ENCODE measurements around the gene ZNF579. TPM values are rescaled to one million over a fixed set of nuclear protein-coding genes. Genes with fewer than 3 reads are reported as not detected.

The ZNF579 gene
- total and polyA plus RNA-seq, 12 donors, result 7.1 to 23.8 (median 10.4) TPM

DNA sequence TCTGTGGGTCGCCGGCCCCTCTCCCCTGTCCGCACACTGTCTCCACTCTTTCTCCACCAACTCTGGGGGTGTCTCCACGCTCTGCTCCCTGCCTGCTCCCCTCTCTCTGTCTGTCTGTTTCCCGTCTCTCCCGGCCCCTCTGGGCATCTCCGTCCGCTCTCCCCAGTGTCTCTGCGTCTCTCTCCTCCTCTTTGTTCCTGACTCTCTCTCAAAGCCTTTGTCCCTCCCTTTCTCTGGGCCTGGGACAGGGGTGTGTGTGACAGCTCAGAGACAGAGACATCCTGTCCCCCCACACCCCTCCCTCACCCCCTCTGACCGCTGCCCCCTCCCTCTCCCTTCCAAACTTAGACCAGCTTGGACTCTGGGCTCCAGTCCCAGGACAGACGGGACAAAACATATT, 34.6 kb downstream of the ZNF579 start:
- peaks cover 17 to 51% (median 40%) of the 10 kb centered on the region in 9 donors for H3K4me1 ChIP-seq
- DNase-seq (peak; percentile 47 to 63), ATAC-seq (peak; percentile 64 to 94 (median 79))
- 18 to 22% methylated on average over 11 of the region's 11 CpGs for WGBS, 2 donors
- intact Hi-C loops (cut with DNase I), result loop anchor here in 5 of 10 donors (2.0 to 5.0 kb wide), 4 partner anchors 35 to 51 kb away; partner anchors contain the start of genes FIZ1 (in 1 of the 5) and ZNF579 (in 1 of the 5)
- no peaks in the 10 kb centered on the region for H3K36me3 ChIP-seq
- H3K27me3 ChIP-seq, result peaks cover 0 to 7% (median 0%) of the 10 kb centered on the region in 7 donors
- H3K4me3 ChIP-seq, result peak overlapping the region in 9 of 10 donors; percentile 19 to 38 (median 26)
- H3K27ac ChIP-seq, result peak overlapping the region; percentile 83 to 93 (median 90)
- TF ChIP-seq, protein P1, sequence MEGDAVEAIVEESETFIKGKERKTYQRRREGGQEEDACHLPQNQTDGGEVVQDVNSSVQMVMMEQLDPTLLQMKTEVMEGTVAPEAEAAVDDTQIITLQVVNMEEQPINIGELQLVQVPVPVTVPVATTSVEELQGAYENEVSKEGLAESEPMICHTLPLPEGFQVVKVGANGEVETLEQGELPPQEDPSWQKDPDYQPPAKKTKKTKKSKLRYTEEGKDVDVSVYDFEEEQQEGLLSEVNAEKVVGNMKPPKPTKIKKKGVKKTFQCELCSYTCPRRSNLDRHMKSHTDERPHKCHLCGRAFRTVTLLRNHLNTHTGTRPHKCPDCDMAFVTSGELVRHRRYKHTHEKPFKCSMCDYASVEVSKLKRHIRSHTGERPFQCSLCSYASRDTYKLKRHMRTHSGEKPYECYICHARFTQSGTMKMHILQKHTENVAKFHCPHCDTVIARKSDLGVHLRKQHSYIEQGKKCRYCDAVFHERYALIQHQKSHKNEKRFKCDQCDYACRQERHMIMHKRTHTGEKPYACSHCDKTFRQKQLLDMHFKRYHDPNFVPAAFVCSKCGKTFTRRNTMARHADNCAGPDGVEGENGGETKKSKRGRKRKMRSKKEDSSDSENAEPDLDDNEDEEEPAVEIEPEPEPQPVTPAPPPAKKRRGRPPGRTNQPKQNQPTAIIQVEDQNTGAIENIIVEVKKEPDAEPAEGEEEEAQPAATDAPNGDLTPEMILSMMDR (IDR thresholded peaks at IDR 0.05), result no peak
- H3K9me3 ChIP-seq, result no peaks in the 10 kb centered on the region

DNA sequence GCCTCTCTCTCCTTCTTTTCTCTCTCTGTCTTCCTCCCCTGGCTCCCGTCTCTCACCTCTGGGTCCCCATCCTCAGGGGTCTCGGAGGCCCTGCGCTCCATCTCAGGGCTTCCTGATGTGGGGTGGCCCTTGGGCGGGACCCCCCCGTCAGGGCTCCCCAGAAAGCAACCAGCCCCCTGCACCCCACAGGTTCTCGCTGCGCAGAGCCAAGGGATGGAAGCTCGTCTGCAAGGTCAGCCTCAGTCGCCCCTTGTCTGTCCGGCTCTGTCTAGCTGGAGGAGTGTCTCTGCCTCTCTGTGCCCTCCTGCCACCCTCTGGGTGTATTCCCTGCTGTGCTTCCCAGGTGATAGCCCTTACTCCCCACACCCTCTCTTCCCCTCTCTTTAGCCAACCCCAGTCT, 35.2 kb downstream of the ZNF579 start, which contains the start of gene SBK3:
Gene SBK3 (minus strand): TSS at position 101 of the 400 bp plus-strand sequence. CDS start 0 bp downstream, at position 101.
- DNase-seq, result no peak
- Histone ChIP-seq H3K9me3 (no peaks in the 10 kb centered on the region), H3K4me3 (peak within 1 kb of the TSS in 9 of 10 donors; percentile 19 to 38 (median 26)), H3K4me1 (peaks cover 17 to 51% (median 40%) of the 10 kb centered on the region in 9 donors), H3K27me3 (peaks cover 0 to 7% (median 0%) of the 10 kb centered on the region in 7 donors), H3K36me3 (no peaks in the 10 kb centered on the region), H3K27ac (peak within 1 kb of the TSS; percentile 83 to 93 (median 90))
- TF ChIP-seq, protein P1 (IDR thresholded peaks at IDR 0.05), result no peak
- intact Hi-C loops (cut with DNase I), result loop anchor here in 3 of 10 donors (5.0 kb wide), 2 partner anchors 42 to 52 kb away; partner anchors contain the start of gene FIZ1 (in 1 of the 3)
- peak in 2 of 8 donors; percentile 12 to 15 for ATAC-seq
- 75 to 80% methylated on average over 10 of the region's 10 CpGs for WGBS, 2 donors

DNA sequence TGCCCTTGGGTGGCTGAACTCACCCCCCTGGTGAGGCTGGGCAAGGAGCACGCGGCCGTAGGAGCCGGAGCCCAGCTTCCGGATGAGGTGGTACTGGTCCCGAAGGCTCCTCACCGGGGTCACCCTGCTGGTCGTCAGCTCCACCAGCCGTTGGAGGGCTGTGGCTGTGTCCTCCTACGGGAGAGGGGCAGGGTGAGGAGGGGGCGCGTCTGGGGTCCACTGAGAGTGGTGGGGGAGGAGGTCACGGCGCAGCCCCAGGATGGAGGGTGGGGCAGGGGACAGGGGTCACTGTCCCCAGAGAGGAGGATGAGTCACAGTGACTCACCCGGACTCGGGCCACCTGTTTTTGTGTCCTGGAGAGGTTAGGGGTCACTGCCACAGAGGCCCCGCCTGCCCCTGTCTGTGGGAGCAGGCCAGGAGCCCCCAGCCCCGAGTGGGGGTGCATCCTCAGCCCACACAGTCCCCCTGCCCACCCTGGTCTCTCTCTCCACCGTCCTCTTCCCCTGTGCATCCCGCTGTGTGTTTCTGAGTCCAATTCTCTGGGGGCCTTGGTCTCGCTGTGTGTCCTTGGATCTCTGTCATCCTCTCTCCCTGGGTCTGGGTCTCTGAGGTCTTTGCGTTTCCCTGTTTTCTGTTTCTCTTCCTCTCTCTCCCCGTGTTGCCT, 35.7 kb downstream of the ZNF579 start:
- WGBS, 2 donors, result 64 to 71% methylated on average over 23 of the region's 23 CpGs
- Histone ChIP-seq H3K9me3 (no peaks in the 10 kb centered on the region), H3K4me3 (peak overlapping the region in 4 of 10 donors; percentile 19 to 38 (median 32)), H3K27ac (peak overlapping the region in 5 of 10 donors; percentile 84 to 93 (median 87)), H3K4me1 (peaks cover 17 to 45% (median 37%) of the 10 kb centered on the region in 9 donors), H3K36me3 (no peaks in the 10 kb centered on the region), H3K27me3 (peaks cover 0 to 7% (median 0%) of the 10 kb centered on the region in 7 donors)
- intact Hi-C loops (cut with DNase I), result loop anchor here in 3 of 10 donors (5.0 kb wide), 3 partner anchors 42 to 1583 kb away; partner anchors contain the start of genes CACNG8 (in 1 of the 3) and FIZ1 (in 1 of the 3)
- TF ChIP-seq, protein P1 (IDR thresholded peaks at IDR 0.05), result no peak
- ATAC-seq (peak in 1 of 8 donors; percentile 6), DNase-seq (no peak)

DNA sequence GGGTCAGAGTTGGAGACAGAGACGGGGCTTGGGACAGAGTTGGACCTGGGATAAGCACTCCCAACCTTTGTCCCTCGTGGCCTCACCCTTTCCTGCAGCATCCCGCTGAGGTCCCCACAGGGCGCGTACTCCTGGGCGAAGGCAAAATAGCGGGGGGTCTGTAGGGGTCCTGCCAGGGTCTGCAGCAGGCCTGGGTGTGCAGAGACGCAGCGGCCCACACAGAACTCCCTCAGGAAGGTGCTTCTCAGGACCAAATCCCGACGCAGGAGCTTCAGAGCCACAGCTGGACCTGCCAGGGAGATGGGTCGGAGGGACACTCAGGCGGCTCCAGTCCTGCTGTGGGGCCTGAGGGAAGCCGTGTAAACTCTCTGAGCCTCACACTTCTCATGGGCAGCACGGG, 36.6 kb downstream of the ZNF579 start:
- no peak for DNase-seq
- WGBS, 2 donors, result 84 to 90% methylated on average over 15 of the region's 15 CpGs

More for the DNA sequence above, 36.6 kb downstream of the ZNF579 start:
- H3K27me3 ChIP-seq, result peaks cover 0 to 6% (median 0%) of the 10 kb centered on the region in 7 donors
- intact Hi-C loops (cut with DNase I), result loop anchor here in 1 of 10 donors (5.0 kb wide), 1 partner anchor 1582 kb away; the partner anchor contains the start of gene CACNG8
- H3K27ac ChIP-seq, result no peak overlapping the region
- H3K36me3 ChIP-seq, result no peaks in the 10 kb centered on the region
- H3K4me1 ChIP-seq, result peaks cover 12 to 36% (median 31%) of the 10 kb centered on the region in 9 donors
- no peak for ATAC-seq
- no peak overlapping the region for H3K4me3 ChIP-seq
- TF ChIP-seq, protein P1 (IDR thresholded peaks at IDR 0.05), result no peak
- no peaks in the 10 kb centered on the region for H3K9me3 ChIP-seq
